Measurements from ENCODE around the gene NOL9.

The NOL9 gene

DNA sequence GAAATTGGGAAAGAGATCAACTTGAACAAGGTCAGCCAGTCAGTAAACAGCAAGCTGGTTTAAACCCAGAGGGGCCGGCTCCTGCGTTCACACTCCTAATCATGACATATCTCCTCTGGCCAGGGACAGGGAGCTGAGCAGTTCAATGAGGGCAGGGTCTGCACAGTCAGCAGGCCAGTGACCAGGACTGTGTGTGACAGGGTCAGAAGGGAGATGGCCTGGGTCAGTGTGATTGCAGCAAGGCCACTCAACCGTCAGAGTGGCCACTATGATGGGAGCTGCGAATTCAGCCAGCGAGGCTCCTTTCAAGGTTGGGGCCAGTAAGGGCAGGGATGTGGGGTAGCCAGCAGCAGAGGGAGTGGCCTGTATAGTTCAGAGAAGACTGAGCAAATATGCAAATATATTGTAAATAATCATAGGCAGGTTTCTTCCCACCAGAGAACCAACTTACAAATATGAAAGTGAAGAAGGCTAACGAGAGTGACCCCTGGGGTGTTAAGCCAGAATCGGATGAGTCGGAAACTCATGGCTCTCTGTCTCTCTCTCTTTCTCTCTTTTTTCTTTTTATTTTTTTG is 20.0 kb downstream of the NOL9 start:
- no peak overlapping the region for H3K9ac ChIP-seq (ENCODE audit: low read length)
- H3K9me3 ChIP-seq (ENCODE audit: insufficient read depth, low read length), result no peaks in the 10 kb centered on the region
- H3K27me3 ChIP-seq (ENCODE audit: low read depth, low read length), result no peaks in the 10 kb centered on the region
- H2AFZ ChIP-seq (ENCODE audit: low read depth, low read length), result no peak overlapping the region
- no peaks in the 10 kb centered on the region for H3K4me1 ChIP-seq (ENCODE audit: low read length)
- no peak overlapping the region for H3K27ac ChIP-seq (ENCODE audit: low read length)
- no peak overlapping the region for H3K4me2 ChIP-seq (ENCODE audit: low read length)
- peaks cover 27% of the 10 kb centered on the region for H3K36me3 ChIP-seq (replicated peaks; ENCODE audit: low read depth, low read length)
- H3K4me3 ChIP-seq (ENCODE audit: low read length), result no peak overlapping the region
- TF ChIP-seq, protein P1, sequence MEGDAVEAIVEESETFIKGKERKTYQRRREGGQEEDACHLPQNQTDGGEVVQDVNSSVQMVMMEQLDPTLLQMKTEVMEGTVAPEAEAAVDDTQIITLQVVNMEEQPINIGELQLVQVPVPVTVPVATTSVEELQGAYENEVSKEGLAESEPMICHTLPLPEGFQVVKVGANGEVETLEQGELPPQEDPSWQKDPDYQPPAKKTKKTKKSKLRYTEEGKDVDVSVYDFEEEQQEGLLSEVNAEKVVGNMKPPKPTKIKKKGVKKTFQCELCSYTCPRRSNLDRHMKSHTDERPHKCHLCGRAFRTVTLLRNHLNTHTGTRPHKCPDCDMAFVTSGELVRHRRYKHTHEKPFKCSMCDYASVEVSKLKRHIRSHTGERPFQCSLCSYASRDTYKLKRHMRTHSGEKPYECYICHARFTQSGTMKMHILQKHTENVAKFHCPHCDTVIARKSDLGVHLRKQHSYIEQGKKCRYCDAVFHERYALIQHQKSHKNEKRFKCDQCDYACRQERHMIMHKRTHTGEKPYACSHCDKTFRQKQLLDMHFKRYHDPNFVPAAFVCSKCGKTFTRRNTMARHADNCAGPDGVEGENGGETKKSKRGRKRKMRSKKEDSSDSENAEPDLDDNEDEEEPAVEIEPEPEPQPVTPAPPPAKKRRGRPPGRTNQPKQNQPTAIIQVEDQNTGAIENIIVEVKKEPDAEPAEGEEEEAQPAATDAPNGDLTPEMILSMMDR (IDR thresholded peaks at IDR 0.05; ENCODE audit: low read depth, low read length), result no peak
- no peak for TF ChIP-seq EZH2phosphoT487 (IDR thresholded peaks at IDR 0.05; ENCODE audit: low read depth)
- no peaks in the 10 kb centered on the region for H3K79me2 ChIP-seq (ENCODE audit: low read length)
- H4K20me1 ChIP-seq (ENCODE audit: insufficient read depth, low read length), result no peaks in the 10 kb centered on the region

DNA sequence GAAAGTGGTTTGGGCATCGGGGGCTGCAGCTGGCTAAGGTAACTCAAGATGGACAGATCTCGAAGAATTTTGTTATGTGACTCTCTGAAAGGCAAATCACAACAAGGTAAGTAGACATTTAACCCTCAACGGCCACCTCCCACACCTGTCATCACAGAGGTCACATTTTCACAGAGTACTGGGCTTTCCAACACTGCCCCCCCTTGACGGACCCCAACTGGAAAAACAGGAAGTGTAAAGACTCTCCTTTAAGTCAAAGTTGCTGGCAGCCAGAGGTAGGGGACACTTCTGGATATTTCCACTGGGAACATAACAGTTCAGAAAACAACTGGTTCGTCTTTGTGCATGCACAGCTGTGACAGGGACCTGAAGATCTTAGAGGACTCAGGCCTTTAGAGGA is 22.3 kb downstream of the NOL9 start:
- Histone ChIP-seq H3K27me3 (ENCODE audit: low read depth, low read length) (no peaks in the 10 kb centered on the region), H3K4me2 (ENCODE audit: low read length) (no peak overlapping the region), H3K9ac (ENCODE audit: low read length) (no peak overlapping the region), H2AFZ (ENCODE audit: low read depth, low read length) (no peak overlapping the region), H4K20me1 (ENCODE audit: insufficient read depth, low read length) (no peaks in the 10 kb centered on the region), H3K36me3 (replicated peaks; ENCODE audit: low read depth, low read length) (peaks cover 28% of the 10 kb centered on the region), H3K27ac (ENCODE audit: low read length) (no peak overlapping the region), H3K9me3 (ENCODE audit: insufficient read depth, low read length) (no peaks in the 10 kb centered on the region), H3K4me1 (ENCODE audit: low read length) (no peaks in the 10 kb centered on the region), H3K79me2 (ENCODE audit: low read length) (no peaks in the 10 kb centered on the region), H3K4me3 (ENCODE audit: low read length) (no peak overlapping the region)
- TF ChIP-seq EZH2phosphoT487 (IDR thresholded peaks at IDR 0.05; ENCODE audit: low read depth), result no peak
- TF ChIP-seq, protein P1 (IDR thresholded peaks at IDR 0.05; ENCODE audit: low read depth, low read length), result no peak

DNA sequence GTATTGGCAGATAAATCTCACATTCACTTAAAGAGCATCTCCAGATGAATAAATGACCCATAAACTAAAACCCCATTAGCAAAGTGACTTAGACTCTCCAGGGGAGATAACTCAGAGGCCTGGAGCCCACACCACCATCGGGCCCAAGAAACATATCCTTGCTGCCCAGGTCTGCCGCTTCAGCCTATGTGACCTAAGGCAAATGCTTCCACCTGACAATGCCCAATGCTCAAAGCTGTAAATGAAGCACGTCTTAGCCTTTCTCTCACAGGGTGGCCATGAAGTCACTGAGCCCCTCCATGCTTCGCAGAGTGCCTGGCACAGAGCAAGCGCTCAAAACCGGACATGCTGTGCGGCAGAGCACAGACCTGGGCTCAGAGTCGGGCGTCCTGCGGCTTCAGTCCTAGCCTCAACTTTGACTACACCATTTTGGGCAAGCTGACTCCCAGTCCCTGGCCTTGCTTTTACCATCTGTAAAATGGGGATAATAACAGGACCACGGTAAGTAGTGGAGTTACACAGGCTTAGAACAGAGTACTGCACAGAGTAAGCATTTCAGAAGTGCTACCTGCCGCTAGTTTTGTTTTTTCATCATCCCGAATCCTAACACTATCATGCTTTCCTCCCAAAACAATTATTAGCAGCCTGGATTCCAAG is 23.7 kb downstream of the NOL9 start:
- Histone ChIP-seq H3K4me3 (ENCODE audit: low read length) (no peak overlapping the region), H3K27me3 (ENCODE audit: low read depth, low read length) (no peaks in the 10 kb centered on the region), H3K9ac (ENCODE audit: low read length) (no peak overlapping the region), H3K27ac (ENCODE audit: low read length) (no peak overlapping the region), H3K4me2 (ENCODE audit: low read length) (no peak overlapping the region), H3K4me1 (ENCODE audit: low read length) (no peaks in the 10 kb centered on the region), H3K36me3 (replicated peaks; ENCODE audit: low read depth, low read length) (peaks cover 32% of the 10 kb centered on the region), H3K79me2 (ENCODE audit: low read length) (no peaks in the 10 kb centered on the region), H3K9me3 (ENCODE audit: insufficient read depth, low read length) (no peaks in the 10 kb centered on the region), H2AFZ (ENCODE audit: low read depth, low read length) (no peak overlapping the region), H4K20me1 (ENCODE audit: insufficient read depth, low read length) (no peaks in the 10 kb centered on the region)
- TF ChIP-seq, protein P1 (IDR thresholded peaks at IDR 0.05; ENCODE audit: low read depth, low read length), result no peak
- TF ChIP-seq EZH2phosphoT487 (IDR thresholded peaks at IDR 0.05; ENCODE audit: low read depth), result no peak

DNA sequence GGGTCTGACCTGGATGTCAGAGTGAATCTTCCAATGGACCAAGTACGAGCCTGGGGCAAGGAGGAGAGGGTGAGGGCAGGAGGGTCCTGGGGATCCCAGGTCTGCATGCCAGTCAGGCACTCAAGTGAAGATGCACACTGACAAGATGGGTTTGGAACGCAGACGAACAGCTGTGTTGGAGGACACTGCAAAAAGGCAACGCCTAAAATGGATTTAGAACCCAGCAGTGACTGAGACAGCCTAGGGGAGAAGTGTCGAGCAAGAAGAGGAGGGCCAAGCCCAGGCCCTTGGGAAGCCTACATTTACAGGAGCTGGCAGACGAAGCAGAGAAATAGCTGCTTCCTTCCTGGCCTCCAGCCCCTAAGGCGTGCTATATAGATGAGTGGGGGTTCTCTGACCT is 25.8 kb downstream of the NOL9 start:
- Histone ChIP-seq H3K9ac (ENCODE audit: low read length) (no peak overlapping the region), H3K27ac (ENCODE audit: low read length) (no peak overlapping the region), H3K36me3 (replicated peaks; ENCODE audit: low read depth, low read length) (peaks cover 34% of the 10 kb centered on the region), H3K27me3 (ENCODE audit: low read depth, low read length) (no peaks in the 10 kb centered on the region), H3K9me3 (ENCODE audit: insufficient read depth, low read length) (no peaks in the 10 kb centered on the region), H3K4me3 (ENCODE audit: low read length) (no peak overlapping the region), H4K20me1 (ENCODE audit: insufficient read depth, low read length) (no peaks in the 10 kb centered on the region), H3K4me2 (ENCODE audit: low read length) (no peak overlapping the region), H3K4me1 (ENCODE audit: low read length) (no peaks in the 10 kb centered on the region), H3K79me2 (ENCODE audit: low read length) (no peaks in the 10 kb centered on the region), H2AFZ (ENCODE audit: low read depth, low read length) (no peak overlapping the region)
- no peak for TF ChIP-seq EZH2phosphoT487 (IDR thresholded peaks at IDR 0.05; ENCODE audit: low read depth)
- TF ChIP-seq, protein P1 (IDR thresholded peaks at IDR 0.05; ENCODE audit: low read depth, low read length), result no peak
